Measurements from ENCODE around the gene PRAMEF12. TPM values are rescaled to one million over a fixed set of nuclear protein-coding genes. Genes with fewer than 3 reads are reported as not detected.
"Not testable (repeated sequence)": the region's sequence is repeated elsewhere in the genome, so short reads cannot be mapped to it uniquely, and the experiment has no call there.

The PRAMEF12 gene
- total RNA-seq, 4 donors from 2014 or later, result not detected

DNA sequence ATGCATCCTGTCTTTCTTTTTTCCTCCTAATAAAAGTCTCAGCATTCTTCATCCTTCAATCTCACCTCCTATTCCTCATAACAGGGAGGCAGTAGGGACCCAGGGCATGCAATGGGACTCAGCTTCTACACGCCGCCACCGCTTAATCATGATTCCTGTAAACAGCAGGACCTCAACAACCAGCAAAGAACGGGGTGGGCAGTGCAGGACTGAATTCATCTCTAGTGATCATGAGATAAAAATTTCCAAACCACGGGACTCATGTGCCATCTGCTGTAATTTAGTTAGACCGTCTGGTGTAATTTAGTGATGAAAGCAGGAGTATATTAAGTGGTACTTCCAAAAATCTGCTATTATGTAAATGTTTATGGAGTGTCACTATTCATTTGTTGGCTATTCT lies 5.4 kb downstream of the PRAMEF12 start:
- H3K4me3 ChIP-seq, result no peak overlapping the region
- H3K27me3 ChIP-seq, result no peaks in the 10 kb centered on the region
- no peak for DNase-seq
- peaks cover 1 to 3% of the 10 kb centered on the region in 2 donors for H3K9me3 ChIP-seq
- intact Hi-C loops (cut with DNase I; ENCODE audit: low total_unique reads) (no loop called here), in situ Hi-C loops (cut with MboI; ENCODE audit: low pct_ligation_motif_present in 1 of 4, low pct_unique_long_range_greater_than_20kb in 1 of 4, low sequenced_read_pairs in 3 of 4) (no loop called here)
- no peak overlapping the region for H3K27ac ChIP-seq
- TF ChIP-seq POLR2AphosphoS5 (IDR thresholded peaks at IDR 0.05), result no peak
- TF ChIP-seq, protein P1, sequence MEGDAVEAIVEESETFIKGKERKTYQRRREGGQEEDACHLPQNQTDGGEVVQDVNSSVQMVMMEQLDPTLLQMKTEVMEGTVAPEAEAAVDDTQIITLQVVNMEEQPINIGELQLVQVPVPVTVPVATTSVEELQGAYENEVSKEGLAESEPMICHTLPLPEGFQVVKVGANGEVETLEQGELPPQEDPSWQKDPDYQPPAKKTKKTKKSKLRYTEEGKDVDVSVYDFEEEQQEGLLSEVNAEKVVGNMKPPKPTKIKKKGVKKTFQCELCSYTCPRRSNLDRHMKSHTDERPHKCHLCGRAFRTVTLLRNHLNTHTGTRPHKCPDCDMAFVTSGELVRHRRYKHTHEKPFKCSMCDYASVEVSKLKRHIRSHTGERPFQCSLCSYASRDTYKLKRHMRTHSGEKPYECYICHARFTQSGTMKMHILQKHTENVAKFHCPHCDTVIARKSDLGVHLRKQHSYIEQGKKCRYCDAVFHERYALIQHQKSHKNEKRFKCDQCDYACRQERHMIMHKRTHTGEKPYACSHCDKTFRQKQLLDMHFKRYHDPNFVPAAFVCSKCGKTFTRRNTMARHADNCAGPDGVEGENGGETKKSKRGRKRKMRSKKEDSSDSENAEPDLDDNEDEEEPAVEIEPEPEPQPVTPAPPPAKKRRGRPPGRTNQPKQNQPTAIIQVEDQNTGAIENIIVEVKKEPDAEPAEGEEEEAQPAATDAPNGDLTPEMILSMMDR (IDR thresholded peaks at IDR 0.05), result no peak
- no peak for TF ChIP-seq POLR2A (IDR thresholded peaks at IDR 0.05)
- TF ChIP-seq EP300 (IDR thresholded peaks at IDR 0.05; ENCODE audit: low read depth), result no peak
- WGBS, 2 donors (ENCODE audit: low coverage in 1 of 2), result 76 to 100% methylated on average over 1 to 6 of the region's 6 CpGs
- no peaks in the 10 kb centered on the region for H3K36me3 ChIP-seq
- no peaks in the 10 kb centered on the region for H3K4me1 ChIP-seq

DNA sequence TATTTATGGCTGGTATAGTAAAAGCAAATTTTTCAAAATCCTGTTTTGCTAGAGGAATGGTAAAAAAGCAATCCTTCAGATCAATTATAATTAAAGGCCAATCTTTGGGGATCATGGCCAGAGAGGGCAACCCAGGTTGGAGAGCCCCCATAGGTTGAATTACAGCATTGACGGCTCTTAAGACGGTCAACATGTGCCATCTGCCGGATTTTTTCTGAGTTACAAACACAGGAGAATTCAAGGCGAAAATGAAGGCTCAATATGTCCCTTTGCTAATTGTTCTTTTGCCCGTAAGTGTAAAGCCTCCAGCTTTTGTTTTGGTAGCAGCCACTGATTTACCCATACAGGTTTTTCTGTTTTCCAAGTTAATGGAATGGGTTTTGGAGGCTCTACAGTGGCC lies 8.0 kb downstream of the PRAMEF12 start:
- H3K27me3 ChIP-seq; H3K27ac ChIP-seq; in situ Hi-C loops (cut with MboI; ENCODE audit: low pct_ligation_motif_present in 1 of 4, low pct_unique_long_range_greater_than_20kb in 1 of 4, low sequenced_read_pairs in 3 of 4); H3K4me3 ChIP-seq; DNase-seq; intact Hi-C loops (cut with DNase I; ENCODE audit: low total_unique reads); H3K36me3 ChIP-seq; H3K4me1 ChIP-seq: not testable (repeated sequence)
- 51% methylated on average over 5 of the region's 5 CpGs; no CpG with 5 or more reads in 1 of the 2 donors for WGBS, 2 donors (ENCODE audit: low coverage in 1 of 2)
- H3K9me3 ChIP-seq, result peaks cover 3 to 13% of the 10 kb centered on the region in 2 donors

DNA sequence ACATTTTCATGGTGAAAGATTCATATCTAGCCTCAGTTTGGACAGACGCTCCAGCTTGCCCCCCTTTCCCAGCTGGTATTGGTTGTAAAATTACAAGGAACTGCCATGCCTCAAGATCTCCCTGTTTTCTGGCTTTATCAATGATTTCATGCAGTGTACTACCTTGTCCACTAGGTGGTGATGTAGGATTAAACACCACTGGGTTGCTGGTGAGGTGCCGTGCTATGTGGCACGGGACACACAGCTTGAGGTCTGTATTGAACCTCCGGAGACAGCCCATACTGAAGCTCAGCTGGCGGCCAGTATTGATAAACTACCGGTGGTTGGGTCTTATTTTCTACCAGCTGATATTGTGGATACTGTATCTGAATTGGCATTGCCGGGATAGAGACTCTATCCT lies 10.2 kb downstream of the PRAMEF12 start:
- H3K4me3 ChIP-seq; H3K27ac ChIP-seq; in situ Hi-C loops (cut with MboI; ENCODE audit: low pct_ligation_motif_present in 1 of 4, low pct_unique_long_range_greater_than_20kb in 1 of 4, low sequenced_read_pairs in 3 of 4); intact Hi-C loops (cut with DNase I; ENCODE audit: low total_unique reads); H3K27me3 ChIP-seq; DNase-seq; H3K36me3 ChIP-seq; H3K4me1 ChIP-seq: not testable (repeated sequence)
- peaks cover 3 to 13% of the 10 kb centered on the region in 2 donors for H3K9me3 ChIP-seq
- WGBS, 2 donors (ENCODE audit: low coverage in 1 of 2), result 52% methylated on average over 6 of the region's 7 CpGs; no CpG with 5 or more reads in 1 of the 2 donors

DNA sequence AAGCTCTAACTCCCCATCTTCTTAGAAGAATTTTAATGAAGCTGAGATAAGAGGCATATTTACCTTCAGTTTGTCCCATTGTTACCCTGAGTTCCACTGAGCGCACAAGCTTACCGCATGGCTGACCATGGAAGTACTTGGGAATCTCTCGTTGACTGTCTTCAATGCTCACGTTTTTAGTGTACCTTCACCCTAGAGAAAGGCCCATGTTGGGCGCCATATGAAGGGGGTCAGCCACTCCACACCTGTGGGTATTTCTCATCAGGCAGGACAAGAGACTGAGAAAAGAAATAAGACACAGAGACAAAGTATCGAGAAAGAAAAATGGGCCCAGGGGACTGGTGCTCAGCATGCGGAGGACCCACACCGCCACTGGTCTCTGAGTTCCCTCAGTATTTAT lies 11.2 kb downstream of the PRAMEF12 start:
- intact Hi-C loops (cut with DNase I; ENCODE audit: low total_unique reads); H3K36me3 ChIP-seq; in situ Hi-C loops (cut with MboI; ENCODE audit: low pct_ligation_motif_present in 1 of 4, low pct_unique_long_range_greater_than_20kb in 1 of 4, low sequenced_read_pairs in 3 of 4); DNase-seq; H3K4me1 ChIP-seq; H3K27me3 ChIP-seq; H3K4me3 ChIP-seq; H3K27ac ChIP-seq: not testable (repeated sequence)
- WGBS, 2 donors (ENCODE audit: low coverage in 1 of 2), result 85 to 91% methylated on average over 7 to 8 of the region's 8 CpGs
- H3K9me3 ChIP-seq, result peaks cover 3 to 13% of the 10 kb centered on the region in 2 donors

- H3K4me1 ChIP-seq; H3K4me3 ChIP-seq; H3K27me3 ChIP-seq; H3K9me3 ChIP-seq; intact Hi-C loops (cut with DNase I; ENCODE audit: low total_unique reads); H3K27ac ChIP-seq; DNase-seq; H3K36me3 ChIP-seq; in situ Hi-C loops (cut with MboI; ENCODE audit: low pct_ligation_motif_present in 1 of 4, low pct_unique_long_range_greater_than_20kb in 1 of 4, low sequenced_read_pairs in 3 of 4): not testable (repeated sequence)
- 76% methylated on average over 3 of the region's 5 CpGs; no CpG with 5 or more reads in 1 of the 2 donors for WGBS, 2 donors (ENCODE audit: low coverage in 1 of 2)
Measured at GRCh38 chr1:12791097-12791496, 17.6 kb downstream of the PRAMEF12 start, which contains the start of gene PRAMEF1. Gene PRAMEF1, plus strand, starts transcription at chr1:12791397. Its CDS starts 1,831 bp downstream, at chr1:12793228.

DNA sequence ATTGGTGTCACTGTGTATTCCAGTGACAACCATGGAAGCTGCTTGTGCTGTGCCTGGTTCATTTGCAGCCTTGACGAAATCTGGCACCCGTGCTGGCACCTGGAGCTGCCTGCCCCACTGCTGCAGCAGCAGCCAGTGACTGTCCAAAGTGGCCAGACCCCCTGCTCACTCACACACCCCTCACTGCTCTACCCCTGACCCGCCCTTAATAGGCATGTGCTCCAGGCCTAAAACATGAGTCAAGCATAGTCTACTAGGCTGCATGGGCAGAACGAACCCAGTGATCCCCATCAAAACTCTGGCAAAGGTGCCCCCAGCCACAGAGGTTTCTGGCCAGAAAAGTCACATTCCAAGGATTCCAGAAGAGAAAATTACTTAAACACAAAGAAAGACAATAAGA lies 25.4 kb downstream of the PRAMEF12 start:
- no peaks in the 10 kb centered on the region for H3K4me1 ChIP-seq
- no peak for DNase-seq
- no peaks in the 10 kb centered on the region for H3K27me3 ChIP-seq
- H3K9me3 ChIP-seq, result no peaks in the 10 kb centered on the region
- no peak for TF ChIP-seq EP300 (IDR thresholded peaks at IDR 0.05; ENCODE audit: low read depth)
- in situ Hi-C loops (cut with MboI; ENCODE audit: low pct_ligation_motif_present in 1 of 4, low pct_unique_long_range_greater_than_20kb in 1 of 4, low sequenced_read_pairs in 3 of 4), result no loop called here
- H3K27ac ChIP-seq, result no peak overlapping the region
- WGBS, 2 donors (ENCODE audit: low coverage in 1 of 2), result 71% methylated on average over 4 of the region's 4 CpGs; no CpG with 5 or more reads in 1 of the 2 donors
- no peak overlapping the region for H3K4me3 ChIP-seq
- intact Hi-C loops (cut with DNase I; ENCODE audit: low total_unique reads), result no loop called here
- no peaks in the 10 kb centered on the region for H3K36me3 ChIP-seq

DNA sequence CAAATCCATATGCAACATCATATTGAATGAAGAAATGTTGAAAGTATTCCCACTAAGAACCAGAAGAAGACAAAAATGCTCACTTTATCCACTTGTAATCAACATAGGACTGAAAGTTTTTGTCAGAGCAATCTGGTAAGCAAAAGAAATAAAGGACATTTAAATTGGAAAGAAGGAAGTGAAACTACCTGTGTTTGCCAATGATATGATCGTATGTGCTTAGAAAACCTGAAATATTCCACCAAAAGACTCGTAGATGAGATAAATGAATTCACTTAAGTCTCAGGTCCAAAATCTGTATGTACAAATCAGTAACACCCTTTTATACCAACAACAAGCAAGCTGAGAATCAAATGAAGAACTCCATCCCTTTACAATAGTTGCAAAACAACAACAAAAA lies 26.2 kb downstream of the PRAMEF12 start:
- intact Hi-C loops (cut with DNase I; ENCODE audit: low total_unique reads), result no loop called here
- H3K27ac ChIP-seq, result no peak overlapping the region
- no peak for TF ChIP-seq EP300 (IDR thresholded peaks at IDR 0.05; ENCODE audit: low read depth)
- no peak for TF ChIP-seq POLR2AphosphoS5 (IDR thresholded peaks at IDR 0.05)
- no peak for TF ChIP-seq POLR2A (IDR thresholded peaks at IDR 0.05)
- TF ChIP-seq, protein P1 (IDR thresholded peaks at IDR 0.05), result no peak
- no peak overlapping the region for H3K4me3 ChIP-seq
- H3K36me3 ChIP-seq, result no peaks in the 10 kb centered on the region
- no peaks in the 10 kb centered on the region for H3K9me3 ChIP-seq
- H3K4me1 ChIP-seq, result no peaks in the 10 kb centered on the region
- in situ Hi-C loops (cut with MboI; ENCODE audit: low pct_ligation_motif_present in 1 of 4, low pct_unique_long_range_greater_than_20kb in 1 of 4, low sequenced_read_pairs in 3 of 4), result no loop called here
- no peaks in the 10 kb centered on the region for H3K27me3 ChIP-seq
- WGBS, 2 donors (ENCODE audit: low coverage in 1 of 2), result 22 to 42% methylated on average over 2 of the region's 2 CpGs
- no peak for DNase-seq

Data from transverse colon (tissue), 4 donors.